ENCODE data around the gene TJP1. TPM values are rescaled to one million over a fixed set of nuclear protein-coding genes. Genes with fewer than 3 reads are reported as not detected.

Gene TJP1
- total RNA-seq: not detected

GRCh38 chr15:29822100-29822683, at the start of gene TJP1:
Gene TJP1 (minus strand): TSS chr15:29822468. CDS start chr15:29822028, 440 bp downstream.
- peaks cover 50% of the 10 kb centered on the region for H3K27me3 Mint-ChIP-seq
- POLR2A ChIA-PET: no interaction called here
- DNase-seq (no peak), ATAC-seq (no peak)
- no peak for TF ChIP-seq CTCF (IDR thresholded peaks at IDR 0.05)
- peaks cover 7% of the 10 kb centered on the region for H3K9me3 Mint-ChIP-seq
- intact Hi-C loops (cut with micrococcal nuclease): no loop called here
- H3K36me3 Mint-ChIP-seq (ENCODE audit: low read depth): peaks cover 6% of the 10 kb centered on the region
- H3K4me3 Mint-ChIP-seq: no peak within 1 kb of the TSS
- no peak within 1 kb of the TSS for H3K27ac Mint-ChIP-seq
- H3K4me1 Mint-ChIP-seq (ENCODE audit: low read depth): peaks cover 18% of the 10 kb centered on the region
- CTCF ChIA-PET: no interaction called here

GRCh38 chr15:29871401-29871800, 49.1 kb upstream of the TJP1 start:
- H3K4me1 Mint-ChIP-seq (ENCODE audit: low read depth): no peaks in the 10 kb centered on the region
- CTCF ChIA-PET: interaction anchor here (0.8 kb wide), 1 partner anchor 54 kb away, joined by 3 read pairs; no protein-coding TSS in a partner anchor
- no peak for TF ChIP-seq CTCF (IDR thresholded peaks at IDR 0.05)
- H3K27me3 Mint-ChIP-seq: peaks cover 6% of the 10 kb centered on the region
- ATAC-seq (no peak), DNase-seq (no peak)
- no peak overlapping the region for H3K4me3 Mint-ChIP-seq
- POLR2A ChIA-PET: no interaction called here
- H3K36me3 Mint-ChIP-seq (ENCODE audit: low read depth): no peaks in the 10 kb centered on the region
- H3K9me3 Mint-ChIP-seq: no peaks in the 10 kb centered on the region
- intact Hi-C loops (cut with micrococcal nuclease): no loop called here
- H3K27ac Mint-ChIP-seq: no peak overlapping the region

- ChIA-PET CTCF (interaction anchor here (0.8 kb wide), 1 partner anchor 55 kb away, joined by 3 read pairs; no protein-coding TSS in a partner anchor), POLR2A (no interaction called here)
- ATAC-seq (no peak), DNase-seq (no peak)
- H3K4me3 Mint-ChIP-seq: no peak overlapping the region
- intact Hi-C loops (cut with micrococcal nuclease): no loop called here
- no peak overlapping the region for H3K27ac Mint-ChIP-seq
- H3K36me3 Mint-ChIP-seq (ENCODE audit: low read depth): no peaks in the 10 kb centered on the region
- H3K4me1 Mint-ChIP-seq (ENCODE audit: low read depth): no peaks in the 10 kb centered on the region
- H3K9me3 Mint-ChIP-seq: no peaks in the 10 kb centered on the region
- TF ChIP-seq CTCF (IDR thresholded peaks at IDR 0.05): no peak
- H3K27me3 Mint-ChIP-seq: peaks cover 9% of the 10 kb centered on the region
Measured at GRCh38 chr15:29870495-29871151, 48.4 kb upstream of the TJP1 start.

DNA sequence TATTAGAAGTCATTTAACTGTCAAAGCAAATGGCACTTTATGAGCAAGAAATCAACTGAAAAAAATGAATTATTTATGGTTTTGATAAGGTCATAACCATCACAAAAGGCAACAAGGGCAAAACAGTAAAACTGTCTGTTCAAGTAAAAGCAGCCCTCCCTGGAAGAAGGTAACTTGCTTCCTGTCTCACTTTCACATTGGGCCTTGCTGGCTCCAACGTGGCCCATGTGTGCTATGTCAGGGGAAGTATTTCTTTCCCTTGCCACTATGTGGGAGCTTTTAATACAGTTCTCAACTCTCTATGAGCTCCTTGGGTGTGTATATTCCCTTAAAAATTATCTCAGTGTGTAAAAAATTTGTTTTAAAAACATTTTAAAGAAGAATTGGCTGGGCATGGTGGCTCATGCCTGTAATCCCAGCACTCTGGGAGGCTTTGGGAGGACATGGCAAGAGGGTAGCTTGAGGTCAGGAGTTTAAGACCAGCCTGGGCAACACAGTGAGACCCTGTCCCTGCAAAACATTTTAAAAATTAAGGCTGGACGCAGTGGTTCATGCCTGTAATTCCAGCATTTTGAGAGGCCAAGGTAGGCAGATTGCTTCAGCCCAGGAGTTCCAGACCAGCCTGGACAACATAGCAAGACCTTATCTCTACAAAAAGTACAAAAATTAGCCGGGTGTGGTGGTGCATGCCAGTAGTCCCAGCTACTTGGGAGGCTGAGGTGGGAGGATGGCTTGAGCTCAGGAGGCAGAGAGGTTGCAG, 45.2 kb upstream of the TJP1 start:
- no peak overlapping the region for H3K27ac Mint-ChIP-seq
- ChIA-PET POLR2A (no interaction called here), CTCF (no interaction called here)
- no peak overlapping the region for H3K4me3 Mint-ChIP-seq
- no peaks in the 10 kb centered on the region for H3K4me1 Mint-ChIP-seq (ENCODE audit: low read depth)
- no peaks in the 10 kb centered on the region for H3K9me3 Mint-ChIP-seq
- no peak for DNase-seq
- intact Hi-C loops (cut with micrococcal nuclease): no loop called here
- H3K36me3 Mint-ChIP-seq (ENCODE audit: low read depth): no peaks in the 10 kb centered on the region
- no peak for ATAC-seq
- TF ChIP-seq CTCF (IDR thresholded peaks at IDR 0.05): no peak
- H3K27me3 Mint-ChIP-seq: peaks cover 16% of the 10 kb centered on the region

GRCh38 chr15:29866337-29866736, 44.1 kb upstream of the TJP1 start:
- ATAC-seq: no peak
- ChIA-PET CTCF (no interaction called here), POLR2A (no interaction called here)
- Mint-ChIP-seq H3K27me3 (peaks cover 26% of the 10 kb centered on the region), H3K27ac (no peak overlapping the region), H3K4me1 (ENCODE audit: low read depth) (no peaks in the 10 kb centered on the region), H3K9me3 (no peaks in the 10 kb centered on the region), H3K36me3 (ENCODE audit: low read depth) (no peaks in the 10 kb centered on the region), H3K4me3 (no peak overlapping the region)
- no peak for TF ChIP-seq CTCF (IDR thresholded peaks at IDR 0.05)
- intact Hi-C loops (cut with micrococcal nuclease): no loop called here
- DNase-seq: no peak
